Motor neuron (in vitro differentiated cells): ENCODE results near the gene PTPRK. TPM values are rescaled to one million over a fixed set of nuclear protein-coding genes. Genes with fewer than 3 reads are reported as not detected.
"Not testable (repeated sequence)": the region's sequence is repeated elsewhere in the genome, so short reads cannot be mapped to it uniquely, and the experiment has no call there.

Source experiments
- ATAC-seq, 8 experiments: fragments of 200-7000 bp; cut with Tn5 transposase; replicated peaks in 6 of 8; 2 replicates each; pipeline ENCODE4 v1.8.0; 2021; ENCODE audit warnings: mild to moderate bottlenecking in 8 of 8, moderate library complexity in 8 of 8
- H3K27ac ChIP-seq, 2 donors: fragments of 250-450 bp; sonication (Bioruptor Pico); 2 replicates each; pipeline ENCODE4 v1.9.0; 2021; ENCODE audit warnings: antibody characterized with exemption in 2 of 2, mild to moderate bottlenecking in 2 of 2, moderate library complexity in 1 of 2
- H3K4me1 ChIP-seq, 2 donors: fragments of 250-450 bp; sonication (Bioruptor Pico); replicated peaks in 1 of 2; 2 replicates each; pipeline ENCODE4 v1.6.1; 2021; ENCODE audit warnings: antibody characterized with exemption in 2 of 2, mild to moderate bottlenecking in 2 of 2, moderate library complexity in 1 of 2
- H3K4me3 ChIP-seq, 5 donors: fragments of 250-450 bp; sonication (Bioruptor Pico); 2 replicates each; pipeline ENCODE4 v1.9.0; 2021; ENCODE audit warnings: antibody characterized with exemption in 5 of 5, mild to moderate bottlenecking in 5 of 5, moderate library complexity in 4 of 5
- WGBS, 10 experiments: fragments of 450-650 bp; shearing (Covaris generic); methylation state at CpG; one replicate each; pipeline ENCODE4 v1.0.0; 2022; 5-methylcytosine and 5-hydroxymethylcytosine counted together
- in situ Hi-C, 9 experiments: fragments of 400-800 bp; cut with MboI; loops; one replicate each; pipeline ENCODE4 v1.15.0; 2021; ENCODE audit warnings: low sequenced_read_pairs in 9 of 9, low pct_unique_long_range_greater_than_20kb in 2 of 9; ENCODE audit not compliant: unreplicated experiment in 9 of 9
- total RNA-seq, 8 experiments: library from RNA; unstranded; fragments of 300-600 nt; gene quantifications; 2 replicates each; pipeline versions ENCODE4 v1.2.3 to v1.2.4, GENCODE V29; 2022

Gene PTPRK
- total RNA-seq, 8 experiments from 2014 or later, result 14.4 to 93.9 (median 26.3) TPM

GRCh38 chr6:128005009-128005408, 515.4 kb downstream of the PTPRK start:
- Histone ChIP-seq H3K4me3 (no peak overlapping the region), H3K4me1 (peaks cover 0 to 2% of the 10 kb centered on the region in 2 donors), H3K27ac (no peak overlapping the region)
- in situ Hi-C loops, result no loop called here
- ATAC-seq, result peak in 2 of 8 experiments; percentile 23 to 56
- 19 to 100% (median 83%) methylated on average over 1 to 5 of the region's 5 CpGs; no CpG with 5 or more reads in 1 of the 10 experiments for WGBS, 10 experiments

DNA sequence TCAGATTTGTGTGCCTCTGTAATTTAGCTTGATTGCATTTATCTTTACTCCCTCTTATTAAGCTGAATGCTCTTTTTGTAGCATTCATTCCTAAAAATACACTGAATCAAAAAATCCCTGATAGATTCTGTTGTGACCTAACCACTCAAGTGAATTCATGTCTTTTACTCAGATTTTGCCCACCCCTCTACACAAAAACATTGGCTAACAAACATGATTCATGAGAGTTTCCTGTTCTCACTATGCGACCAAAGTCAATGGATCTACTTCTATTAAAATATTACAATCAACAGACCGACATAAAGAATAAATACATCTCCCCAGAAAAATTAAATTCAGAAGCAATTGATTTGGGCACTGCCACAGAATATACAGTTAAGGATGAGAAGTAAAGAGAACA, 520.0 kb downstream of the PTPRK start:
- no peak for ATAC-seq
- Histone ChIP-seq H3K4me1 (peaks cover 0 to 2% of the 10 kb centered on the region in 2 donors), H3K4me3 (no peak overlapping the region), H3K27ac (no peak overlapping the region)
- in situ Hi-C loops, result no loop called here
- WGBS, 10 experiments, result 67 to 100% (median 87%) methylated on average over 1 to 2 of the region's 2 CpGs; no CpG with 5 or more reads in 2 of the 10 experiments

DNA sequence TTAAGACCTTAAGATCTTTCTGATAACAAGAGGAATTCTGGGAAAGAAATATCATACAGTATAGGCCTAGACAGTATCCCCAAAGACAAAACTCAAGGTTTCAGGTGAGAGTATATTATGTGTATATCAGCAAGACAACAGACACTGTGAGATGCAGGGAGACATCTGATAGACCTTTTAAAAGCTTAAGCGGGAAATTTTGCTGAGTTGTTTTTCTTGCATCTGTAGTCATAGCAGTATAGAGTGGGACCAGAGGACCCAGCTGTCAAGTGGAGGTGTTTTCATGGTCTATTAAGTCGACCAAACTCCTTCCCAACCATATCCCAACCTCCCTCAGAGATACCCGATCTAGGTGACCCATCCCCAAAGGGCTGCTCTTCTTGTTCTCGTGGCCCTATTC, 521.4 kb downstream of the PTPRK start:
- 20 to 100% (median 96%) methylated on average over 1 to 3 of the region's 4 CpGs; no CpG with 5 or more reads in 2 of the 10 experiments for WGBS, 10 experiments

GRCh38 chr6:127997496-127998164, 522.8 kb downstream of the PTPRK start:
- Histone ChIP-seq H3K27ac (no peak overlapping the region), H3K4me3 (no peak overlapping the region), H3K4me1 (peaks cover 0 to 2% of the 10 kb centered on the region in 2 donors)
- ATAC-seq, result no peak
- in situ Hi-C loops, result no loop called here
- 38 to 93% (median 85%) methylated on average over 1 to 3 of the region's 3 CpGs; no CpG with 5 or more reads in 1 of the 10 experiments for WGBS, 10 experiments

More for the DNA sequence above, 521.4 kb downstream of the PTPRK start:
- in situ Hi-C loops, result no loop called here
- ATAC-seq, result no peak
- no peak overlapping the region for H3K27ac ChIP-seq
- peaks cover 0 to 2% of the 10 kb centered on the region in 2 donors for H3K4me1 ChIP-seq
- no peak overlapping the region for H3K4me3 ChIP-seq

DNA sequence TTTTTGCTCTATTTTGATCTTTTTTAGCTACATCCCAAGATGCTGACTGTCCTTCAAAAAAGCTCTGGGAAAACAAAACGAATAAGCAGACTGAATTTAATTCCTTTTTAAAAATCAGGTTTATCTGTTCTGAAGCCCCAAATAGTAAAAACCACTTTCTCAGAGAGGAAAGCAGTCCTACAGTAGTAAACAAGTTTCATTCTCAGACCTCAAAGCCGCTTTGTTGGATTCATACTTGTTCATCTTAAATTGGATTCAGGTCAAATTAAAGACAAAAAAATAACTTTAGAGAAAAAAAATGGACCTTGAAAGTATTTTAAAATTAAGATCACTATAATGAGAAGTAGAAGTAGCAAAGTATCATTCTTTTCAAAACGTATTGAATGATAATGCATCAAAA, 523.5 kb downstream of the PTPRK start:
- 58 to 93% (median 89%) methylated on average over 2 to 3 of the region's 3 CpGs for WGBS, 10 experiments
- Histone ChIP-seq H3K4me3 (no peak overlapping the region), H3K27ac (no peak overlapping the region), H3K4me1 (peaks cover 0 to 2% of the 10 kb centered on the region in 2 donors)
- ATAC-seq, result no peak
- in situ Hi-C loops, result no loop called here

DNA sequence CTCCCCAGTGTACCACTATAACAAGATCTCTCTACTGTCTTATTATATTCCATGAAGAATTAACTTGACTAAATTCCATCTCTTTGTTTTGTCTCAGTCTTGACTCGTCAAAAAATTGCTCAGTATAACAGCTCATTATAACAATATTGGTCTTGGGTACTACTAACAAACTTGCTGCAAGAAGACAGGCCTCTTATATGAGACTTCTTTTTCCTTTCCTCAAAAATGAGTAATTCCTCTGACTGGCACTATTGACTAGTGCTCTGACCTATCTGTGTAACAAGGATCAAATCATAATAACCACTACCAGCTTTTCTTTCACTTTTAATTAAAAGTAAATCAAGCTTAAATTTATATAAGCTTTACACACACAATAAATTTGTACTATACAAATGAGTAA, 528.3 kb downstream of the PTPRK start:
- WGBS, 10 experiments, result 60 to 100% (median 89%) methylated on average over 1 of the region's 1 CpG
- ATAC-seq, result no peak
- no peak overlapping the region for H3K4me3 ChIP-seq
- H3K27ac ChIP-seq, result no peak overlapping the region
- in situ Hi-C loops, result no loop called here
- no peaks in the 10 kb centered on the region for H3K4me1 ChIP-seq

DNA sequence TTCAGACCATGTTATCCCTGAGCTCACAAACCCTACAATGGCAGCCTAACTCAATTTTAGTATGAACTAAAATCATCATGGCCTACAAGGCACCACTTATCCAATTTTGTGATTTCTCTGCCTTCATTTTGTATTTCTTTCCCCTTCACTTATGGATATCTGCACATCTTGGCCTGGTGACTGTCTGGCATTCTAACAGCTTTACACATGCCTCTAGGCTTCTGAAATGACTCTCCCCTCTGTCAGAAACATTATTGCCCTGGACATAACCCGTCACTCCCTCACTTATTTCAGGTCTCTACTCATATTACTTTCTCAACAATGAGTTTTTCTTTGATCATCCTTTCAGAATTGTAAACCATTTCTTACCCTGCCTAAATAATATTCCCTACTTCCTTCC, 530.3 kb downstream of the PTPRK start:
- Histone ChIP-seq H3K27ac (no peak overlapping the region), H3K4me1 (no peaks in the 10 kb centered on the region), H3K4me3 (no peak overlapping the region)
- no peak for ATAC-seq
- in situ Hi-C loops, result no loop called here
- WGBS, 10 experiments, result 89 to 100% (median 100%) methylated on average over 1 of the region's 1 CpG

GRCh38 chr6:127980996-127981395, 539.4 kb downstream of the PTPRK start:
- in situ Hi-C loops, result no loop called here
- H3K4me3 ChIP-seq, result no peak overlapping the region
- WGBS, 10 experiments, result 73 to 100% (median 90%) methylated on average over 1 to 5 of the region's 5 CpGs
- no peak overlapping the region for H3K27ac ChIP-seq
- peaks cover 0 to 5% of the 10 kb centered on the region in 2 donors for H3K4me1 ChIP-seq
- ATAC-seq, result no peak

- H3K4me3 ChIP-seq, in situ Hi-C loops, H3K27ac ChIP-seq, H3K4me1 ChIP-seq, ATAC-seq: not testable (repeated sequence)
- 80 to 100% (median 88%) methylated on average over 1 to 2 of the region's 2 CpGs; no CpG with 5 or more reads in 6 of the 10 experiments for WGBS, 10 experiments
These were observed 542.2 kb downstream of the PTPRK start for GRCh38 chr6:127978185-127978584.

- ATAC-seq, result no peak
- Histone ChIP-seq H3K27ac (no peak overlapping the region), H3K4me3 (no peak overlapping the region), H3K4me1 (peaks cover 0 to 5% of the 10 kb centered on the region in 2 donors)
- WGBS, 10 experiments, result 71 to 100% (median 100%) methylated on average over 1 to 4 of the region's 4 CpGs; no CpG with 5 or more reads in 2 of the 10 experiments
- in situ Hi-C loops, result no loop called here
These were observed 543.6 kb downstream of the PTPRK start for GRCh38 chr6:127976796-127977195.

GRCh38 chr6:127976111-127976510, 544.3 kb downstream of the PTPRK start:
- H3K4me1 ChIP-seq, result peaks cover 0 to 5% of the 10 kb centered on the region in 2 donors
- in situ Hi-C loops, result no loop called here
- no peak for ATAC-seq
- no peak overlapping the region for H3K4me3 ChIP-seq
- H3K27ac ChIP-seq, result no peak overlapping the region
- 50 to 100% (median 80%) methylated on average over 1 to 3 of the region's 3 CpGs; no CpG with 5 or more reads in 1 of the 10 experiments for WGBS, 10 experiments

DNA sequence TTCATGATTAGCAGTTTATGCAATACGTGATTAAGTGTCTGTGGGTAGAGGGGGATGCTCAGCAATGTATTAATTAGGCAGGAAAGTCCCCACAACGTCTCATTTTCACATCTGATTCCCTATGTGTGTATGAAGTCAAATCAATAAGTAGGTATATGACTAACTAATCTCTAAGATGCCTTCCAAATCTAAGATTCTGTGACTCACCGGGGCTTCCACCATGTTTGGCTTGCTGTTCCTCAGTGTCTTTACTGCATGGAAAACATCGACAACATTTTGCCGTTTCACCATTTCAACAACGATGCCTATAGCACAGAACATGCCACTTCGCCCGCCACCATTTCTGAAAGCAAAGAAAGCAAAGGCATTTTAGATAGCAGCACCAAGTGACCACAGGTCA, 547.6 kb downstream of the PTPRK start:
- Histone ChIP-seq H3K4me3 (no peak overlapping the region), H3K4me1 (peaks cover 0 to 5% of the 10 kb centered on the region in 2 donors), H3K27ac (no peak overlapping the region)
- no peak for ATAC-seq
- in situ Hi-C loops, result no loop called here
- WGBS, 10 experiments, result 50 to 100% (median 95%) methylated on average over 1 to 8 of the region's 8 CpGs; no CpG with 5 or more reads in 1 of the 10 experiments

DNA sequence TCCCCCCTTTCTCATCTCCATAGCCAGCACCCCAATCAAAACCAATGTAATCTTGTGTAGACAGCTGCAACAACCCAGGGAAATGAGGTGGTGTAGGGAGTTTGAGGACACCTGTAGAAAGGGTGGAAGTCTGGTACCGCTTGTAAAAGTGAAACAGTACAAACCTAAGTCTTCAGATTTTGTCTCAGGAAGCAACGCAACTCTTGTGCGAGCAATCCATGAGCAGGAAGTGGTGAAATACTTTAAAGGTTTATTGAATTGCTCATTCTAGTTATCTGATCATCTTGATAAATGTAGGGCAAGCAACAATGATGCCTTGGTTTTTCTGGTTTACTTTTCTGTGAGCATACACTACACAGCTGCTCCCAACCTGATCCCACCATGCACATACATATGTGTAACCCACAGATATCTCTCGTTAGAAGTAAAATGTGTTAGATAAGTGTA, 548.4 kb downstream of the PTPRK start:
- no peak overlapping the region for H3K27ac ChIP-seq
- in situ Hi-C loops, result no loop called here
- peaks cover 0 to 2% of the 10 kb centered on the region in 2 donors for H3K4me1 ChIP-seq
- WGBS, 10 experiments, result 75 to 100% (median 97%) methylated on average over 1 to 4 of the region's 4 CpGs; no CpG with 5 or more reads in 2 of the 10 experiments
- no peak overlapping the region for H3K4me3 ChIP-seq
- no peak for ATAC-seq

DNA sequence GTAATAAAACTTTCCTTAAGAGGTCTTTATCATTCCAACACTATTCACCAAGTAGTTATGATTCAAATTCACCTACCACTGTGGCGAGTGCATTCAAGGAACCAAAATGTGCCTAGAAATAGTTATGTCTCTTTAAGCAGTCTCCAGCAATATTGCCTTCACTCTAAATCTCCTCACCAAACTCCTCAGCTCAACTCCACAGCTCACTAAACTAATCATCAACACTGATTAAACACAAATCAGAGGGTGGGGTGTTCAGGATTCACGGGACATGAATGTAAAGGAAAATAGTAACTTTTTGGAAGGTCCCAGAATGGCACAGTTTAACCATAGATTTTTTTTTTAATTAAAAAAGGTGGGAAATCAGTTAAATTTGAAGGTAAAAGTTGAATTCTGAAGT, 549.0 kb downstream of the PTPRK start:
- no peak for ATAC-seq
- Histone ChIP-seq H3K27ac (no peak overlapping the region), H3K4me1 (no peaks in the 10 kb centered on the region), H3K4me3 (no peak overlapping the region)
- in situ Hi-C loops, result no loop called here
- WGBS, 10 experiments, result 86 to 100% (median 100%) methylated on average over 1 to 2 of the region's 2 CpGs; no CpG with 5 or more reads in 2 of the 10 experiments
